HepG2 (cell line): Measurements from ENCODE around the gene MYL6B. TPM values are rescaled to one million over a fixed set of nuclear protein-coding genes. Genes with fewer than 3 reads are reported as not detected.

Source experiments
- ATF1 ChIP-seq: IDR thresholded peaks from 2 replicates; pipeline ENCODE4 v1.6.1; 2016; ENCODE audit warnings: mild to moderate bottlenecking, control low read depth
- HES4 ChIP-seq: sonication (generic); formaldehyde crosslinking; IDR thresholded peaks from 2 replicates; pipeline ENCODE4 v1.9.0; 2021; ENCODE audit warnings: mild to moderate bottlenecking, missing genetic modification reagents, borderline replicate concordance
- HIVEP1 ChIP-seq: sonication (generic); formaldehyde crosslinking; IDR thresholded peaks from 2 replicates; pipeline ENCODE4 v1.4.0; 2020; ENCODE audit warnings: mild to moderate bottlenecking, missing genetic modification reagents
- KAT2B ChIP-seq: fragments of 150-350 bp; IDR thresholded peaks from 2 replicates; pipeline ENCODE4 v1.6.1; 2014; ENCODE audit warnings: low read depth, low read length, borderline replicate concordance
- PRPF4 ChIP-seq: fragments of 200-400 bp; formaldehyde crosslinking; IDR thresholded peaks from 2 replicates; pipeline ENCODE4 v1.6.1; 2016; ENCODE audit warnings: low read length, low read depth; ENCODE audit not compliant: poor library complexity, severe bottlenecking
- SP140L ChIP-seq: sonication (generic); formaldehyde crosslinking; IDR thresholded peaks from 2 replicates; pipeline ENCODE4 v1.4.0; 2020; ENCODE audit warnings: missing genetic modification reagents, borderline replicate concordance
- SP4 ChIP-seq: sonication (generic); formaldehyde crosslinking; IDR thresholded peaks from 2 replicates; pipeline ENCODE4 v1.8.1; 2023; ENCODE audit warnings: mild to moderate bottlenecking, missing genetic modification reagents
- TCF7 ChIP-seq: sonication (generic); IDR thresholded peaks from 2 replicates; pipeline ENCODE4 v1.6.1; 2016; ENCODE audit warnings: antibody characterized with exemption, low read depth
- TP53 ChIP-seq: sonication (generic); formaldehyde crosslinking; conservative IDR thresholded peaks from 2 replicates; pipeline ENCODE4 v1.4.0; 2020; ENCODE audit warnings: missing genetic modification reagents
- ZNF256 ChIP-seq: sonication (generic); formaldehyde crosslinking; conservative IDR thresholded peaks from 2 replicates; pipeline ENCODE4 v1.4.0; 2020; ENCODE audit warnings: missing genetic modification reagents
- polyA plus RNA-seq, 8 experiments: library from polyadenylated mRNA; depleted of rRNA in 3 of 8; stranded (reverse) in 7 of 8; unstranded in 1 of 8; fragments of >200 nt; fragmentation: Illumina TruSeq in 4 of 8; extraction: Trizol in 4 of 8; gene quantifications; 2 replicates each; pipeline versions ENCODE4 v1.2.1 to v1.2.3, GENCODE V29; 2011 to 2016; ENCODE audit warnings: low read depth in 4 of 8, missing spikeins in 1 of 8, mixed read lengths in 1 of 8; ENCODE audit not compliant: insufficient read depth in 1 of 8
- total RNA-seq, 5 experiments: library from RNA; depleted of rRNA; stranded (reverse); fragments of >200 nt; fragmentation: Illumina TruSeq; extraction: Trizol; gene quantifications; 2 replicates each; pipeline ENCODE4 v1.2.3, GENCODE V29; 2016; ENCODE audit warnings: low read depth in 1 of 5
- TF ChIP-seq, protein P1 (sequence below): sonication (generic); formaldehyde crosslinking; IDR thresholded peaks from one replicate; pipeline ENCODE4 v1.5.1; 2020; ENCODE audit warnings: mild to moderate bottlenecking, missing genetic modification reagents; ENCODE audit errors: not compliant biosample characterization
- TF ChIP-seq, protein P2 (sequence below): sonication (generic); formaldehyde crosslinking; IDR thresholded peaks from 2 replicates; pipeline ENCODE4 v1.4.0; 2020; ENCODE audit warnings: missing genetic modification reagents, borderline replicate concordance
- TF ChIP-seq, protein P3 (sequence below): sonication (generic); formaldehyde crosslinking; conservative IDR thresholded peaks from 2 replicates; pipeline ENCODE4 v1.4.0; 2020; ENCODE audit warnings: mild to moderate bottlenecking, missing genetic modification reagents, moderate library complexity

MYL6B gene
- total and polyA plus RNA-seq, 2 of the 13 experiments (the other 11 are each of a cell fraction or from before 2014, with no cell fraction given), result 75.7 to 88.7 TPM

DNA sequence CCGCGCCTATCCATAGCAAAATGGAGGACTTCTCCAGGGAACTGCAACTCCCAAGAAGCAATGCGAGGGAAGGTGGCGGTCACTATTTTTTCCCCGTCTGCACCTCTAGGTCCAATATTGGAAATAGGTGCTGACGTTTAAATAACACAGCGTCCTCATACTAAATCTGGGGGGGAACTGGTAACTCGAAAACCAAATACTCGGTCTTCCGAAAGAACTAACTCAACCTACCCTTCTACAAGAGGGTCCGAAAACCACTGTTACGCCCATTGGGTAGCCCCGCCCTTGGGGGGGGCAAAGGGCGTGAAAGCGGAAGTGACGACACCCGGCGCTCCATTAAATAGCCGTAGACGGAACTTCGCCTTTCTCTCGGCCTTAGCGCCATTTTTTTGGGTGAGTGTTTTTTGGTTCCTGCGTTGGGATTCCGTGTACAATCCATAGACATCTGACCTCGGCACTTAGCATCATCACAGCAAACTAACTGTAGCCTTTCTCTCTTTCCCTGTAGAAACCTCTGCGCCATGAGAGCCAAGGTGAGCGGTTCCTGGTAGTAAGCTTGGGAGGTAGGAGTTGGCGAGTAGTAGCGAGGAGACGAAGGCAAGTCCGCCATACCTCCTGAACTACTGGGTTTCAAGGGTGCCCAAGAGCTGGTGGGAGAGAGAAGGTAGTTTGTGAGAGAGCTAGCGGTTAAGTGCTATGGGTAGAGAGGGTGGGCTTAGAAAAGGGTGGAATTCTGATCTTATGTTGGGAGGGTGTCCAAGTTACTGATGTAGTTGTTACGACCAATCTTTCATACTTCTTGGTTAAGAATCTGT, 35.9 kb upstream of the MYL6B start, which contains the start of gene RPL41 (continued):
- TF ChIP-seq, protein P1, sequence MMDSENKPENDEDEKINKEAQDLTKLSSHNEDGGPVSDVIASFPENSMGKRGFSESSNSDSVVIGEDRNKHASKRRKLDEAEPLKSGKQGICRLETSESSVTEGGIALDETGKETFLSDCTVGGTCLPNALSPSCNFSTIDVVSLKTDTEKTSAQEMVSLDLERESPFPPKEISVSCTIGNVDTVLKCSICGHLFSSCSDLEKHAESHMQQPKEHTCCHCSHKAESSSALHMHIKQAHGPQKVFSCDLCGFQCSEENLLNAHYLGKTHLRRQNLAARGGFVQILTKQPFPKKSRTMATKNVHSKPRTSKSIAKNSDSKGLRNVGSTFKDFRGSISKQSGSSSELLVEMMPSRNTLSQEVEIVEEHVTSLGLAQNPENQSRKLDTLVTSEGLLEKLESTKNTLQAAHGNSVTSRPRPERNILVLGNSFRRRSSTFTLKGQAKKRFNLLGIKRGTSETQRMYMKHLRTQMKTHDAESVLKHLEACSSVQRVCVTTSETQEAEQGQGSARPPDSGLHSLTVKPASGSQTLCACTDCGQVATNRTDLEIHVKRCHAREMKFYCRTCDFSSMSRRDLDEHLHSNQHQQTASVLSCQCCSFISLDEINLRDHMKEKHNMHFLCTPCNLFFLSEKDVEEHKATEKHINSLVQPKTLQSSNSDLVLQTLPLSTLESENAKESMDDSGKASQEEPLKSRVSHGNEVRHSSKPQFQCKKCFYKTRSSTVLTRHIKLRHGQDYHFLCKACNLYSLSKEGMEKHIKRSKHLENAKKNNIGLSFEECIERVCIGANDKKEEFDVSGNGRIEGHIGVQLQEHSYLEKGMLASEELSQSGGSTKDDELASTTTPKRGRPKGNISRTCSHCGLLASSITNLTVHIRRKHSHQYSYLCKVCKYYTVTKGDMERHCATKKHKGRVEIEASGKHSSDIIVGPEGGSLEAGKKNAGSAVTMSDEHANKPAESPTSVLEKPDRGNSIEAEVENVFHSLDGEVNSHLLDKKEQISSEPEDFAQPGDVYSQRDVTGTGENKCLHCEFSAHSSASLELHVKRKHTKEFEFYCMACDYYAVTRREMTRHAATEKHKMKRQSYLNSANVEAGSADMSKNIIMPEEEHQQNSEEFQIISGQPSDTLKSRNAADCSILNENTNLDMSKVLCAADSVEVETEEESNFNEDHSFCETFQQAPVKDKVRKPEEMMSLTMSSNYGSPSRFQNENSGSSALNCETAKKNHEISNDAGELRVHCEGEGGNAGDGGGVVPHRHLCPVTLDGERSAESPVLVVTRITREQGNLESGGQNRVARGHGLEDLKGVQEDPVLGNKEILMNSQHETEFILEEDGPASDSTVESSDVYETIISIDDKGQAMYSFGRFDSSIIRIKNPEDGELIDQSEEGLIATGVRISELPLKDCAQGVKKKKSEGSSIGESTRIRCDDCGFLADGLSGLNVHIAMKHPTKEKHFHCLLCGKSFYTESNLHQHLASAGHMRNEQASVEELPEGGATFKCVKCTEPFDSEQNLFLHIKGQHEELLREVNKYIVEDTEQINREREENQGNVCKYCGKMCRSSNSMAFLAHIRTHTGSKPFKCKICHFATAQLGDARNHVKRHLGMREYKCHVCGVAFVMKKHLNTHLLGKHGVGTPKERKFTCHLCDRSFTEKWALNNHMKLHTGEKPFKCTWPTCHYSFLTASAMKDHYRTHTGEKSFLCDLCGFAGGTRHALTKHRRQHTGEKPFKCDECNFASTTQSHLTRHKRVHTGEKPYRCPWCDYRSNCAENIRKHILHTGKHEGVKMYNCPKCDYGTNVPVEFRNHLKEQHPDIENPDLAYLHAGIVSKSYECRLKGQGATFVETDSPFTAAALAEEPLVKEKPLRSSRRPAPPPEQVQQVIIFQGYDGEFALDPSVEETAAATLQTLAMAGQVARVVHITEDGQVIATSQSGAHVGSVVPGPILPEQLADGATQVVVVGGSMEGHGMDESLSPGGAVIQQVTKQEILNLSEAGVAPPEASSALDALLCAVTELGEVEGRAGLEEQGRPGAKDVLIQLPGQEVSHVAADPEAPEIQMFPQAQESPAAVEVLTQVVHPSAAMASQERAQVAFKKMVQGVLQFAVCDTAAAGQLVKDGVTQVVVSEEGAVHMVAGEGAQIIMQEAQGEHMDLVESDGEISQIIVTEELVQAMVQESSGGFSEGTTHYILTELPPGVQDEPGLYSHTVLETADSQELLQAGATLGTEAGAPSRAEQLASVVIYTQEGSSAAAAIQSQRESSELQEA (CRISPR knock-in tag), result no peak
- TF ChIP-seq ATF1 (CRISPR knock-in tag), result peak; percentile 94
- TF ChIP-seq SP140L (CRISPR knock-in tag), result peak; percentile 64; the same call in 1 of the 2 replicates
- TF ChIP-seq, protein P2, sequence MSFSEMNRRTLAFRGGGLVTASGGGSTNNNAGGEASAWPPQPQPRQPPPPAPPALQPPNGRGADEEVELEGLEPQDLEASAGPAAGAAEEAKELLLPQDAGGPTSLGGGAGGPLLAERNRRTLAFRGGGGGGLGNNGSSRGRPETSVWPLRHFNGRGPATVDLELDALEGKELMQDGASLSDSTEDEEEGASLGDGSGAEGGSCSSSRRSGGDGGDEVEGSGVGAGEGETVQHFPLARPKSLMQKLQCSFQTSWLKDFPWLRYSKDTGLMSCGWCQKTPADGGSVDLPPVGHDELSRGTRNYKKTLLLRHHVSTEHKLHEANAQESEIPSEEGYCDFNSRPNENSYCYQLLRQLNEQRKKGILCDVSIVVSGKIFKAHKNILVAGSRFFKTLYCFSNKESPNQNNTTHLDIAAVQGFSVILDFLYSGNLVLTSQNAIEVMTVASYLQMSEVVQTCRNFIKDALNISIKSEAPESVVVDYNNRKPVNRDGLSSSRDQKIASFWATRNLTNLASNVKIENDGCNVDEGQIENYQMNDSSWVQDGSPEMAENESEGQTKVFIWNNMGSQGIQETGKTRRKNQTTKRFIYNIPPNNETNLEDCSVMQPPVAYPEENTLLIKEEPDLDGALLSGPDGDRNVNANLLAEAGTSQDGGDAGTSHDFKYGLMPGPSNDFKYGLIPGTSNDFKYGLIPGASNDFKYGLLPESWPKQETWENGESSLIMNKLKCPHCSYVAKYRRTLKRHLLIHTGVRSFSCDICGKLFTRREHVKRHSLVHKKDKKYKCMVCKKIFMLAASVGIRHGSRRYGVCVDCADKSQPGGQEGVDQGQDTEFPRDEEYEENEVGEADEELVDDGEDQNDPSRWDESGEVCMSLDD, result no peak
- TF ChIP-seq TCF7, result no peak
- TF ChIP-seq HES4, result no peak
- no peak for TF ChIP-seq KAT2B
- peak; percentile 54; the same call in 1 of the 2 replicates for TF ChIP-seq SP4
- TF ChIP-seq, protein P3, sequence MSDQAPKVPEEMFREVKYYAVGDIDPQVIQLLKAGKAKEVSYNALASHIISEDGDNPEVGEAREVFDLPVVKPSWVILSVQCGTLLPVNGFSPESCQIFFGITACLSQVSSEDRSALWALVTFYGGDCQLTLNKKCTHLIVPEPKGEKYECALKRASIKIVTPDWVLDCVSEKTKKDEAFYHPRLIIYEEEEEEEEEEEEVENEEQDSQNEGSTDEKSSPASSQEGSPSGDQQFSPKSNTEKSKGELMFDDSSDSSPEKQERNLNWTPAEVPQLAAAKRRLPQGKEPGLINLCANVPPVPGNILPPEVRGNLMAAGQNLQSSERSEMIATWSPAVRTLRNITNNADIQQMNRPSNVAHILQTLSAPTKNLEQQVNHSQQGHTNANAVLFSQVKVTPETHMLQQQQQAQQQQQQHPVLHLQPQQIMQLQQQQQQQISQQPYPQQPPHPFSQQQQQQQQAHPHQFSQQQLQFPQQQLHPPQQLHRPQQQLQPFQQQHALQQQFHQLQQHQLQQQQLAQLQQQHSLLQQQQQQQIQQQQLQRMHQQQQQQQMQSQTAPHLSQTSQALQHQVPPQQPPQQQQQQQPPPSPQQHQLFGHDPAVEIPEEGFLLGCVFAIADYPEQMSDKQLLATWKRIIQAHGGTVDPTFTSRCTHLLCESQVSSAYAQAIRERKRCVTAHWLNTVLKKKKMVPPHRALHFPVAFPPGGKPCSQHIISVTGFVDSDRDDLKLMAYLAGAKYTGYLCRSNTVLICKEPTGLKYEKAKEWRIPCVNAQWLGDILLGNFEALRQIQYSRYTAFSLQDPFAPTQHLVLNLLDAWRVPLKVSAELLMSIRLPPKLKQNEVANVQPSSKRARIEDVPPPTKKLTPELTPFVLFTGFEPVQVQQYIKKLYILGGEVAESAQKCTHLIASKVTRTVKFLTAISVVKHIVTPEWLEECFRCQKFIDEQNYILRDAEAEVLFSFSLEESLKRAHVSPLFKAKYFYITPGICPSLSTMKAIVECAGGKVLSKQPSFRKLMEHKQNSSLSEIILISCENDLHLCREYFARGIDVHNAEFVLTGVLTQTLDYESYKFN (CRISPR knock-in tag), result peak; percentile 57
- peak; percentile 75 for TF ChIP-seq HIVEP1 (CRISPR knock-in tag)
- TF ChIP-seq ZNF256 (CRISPR knock-in tag), result 0 out of 2 replicates have a peak, but pooled peaks have one; percentile 64
- TF ChIP-seq PRPF4, result peak; percentile 12
- 0 out of 2 replicates have a peak, but pooled peaks have one; percentile 58 for TF ChIP-seq TP53
